ENCODE data around the gene MLPH.

The MLPH gene

DNA sequence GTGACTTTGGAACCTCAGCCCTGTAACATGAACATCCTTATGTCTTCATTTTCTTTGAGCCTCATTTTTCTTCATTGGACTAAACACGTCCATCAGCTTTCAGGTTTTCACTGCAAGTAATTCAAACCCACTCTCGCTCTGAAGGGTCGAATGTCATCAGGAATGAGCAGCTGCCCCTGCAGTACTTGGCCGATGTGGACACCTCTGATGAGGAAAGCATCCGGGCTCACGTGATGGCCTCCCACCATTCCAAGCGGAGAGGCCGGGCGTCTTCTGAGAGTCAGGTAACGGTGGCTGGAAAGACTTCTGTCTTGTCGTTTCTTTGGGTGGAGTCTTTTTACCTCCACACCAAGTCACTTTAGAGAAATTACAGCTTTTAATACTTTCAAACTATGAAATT, 40.2 kb downstream of the MLPH start:
- no peak for DNase-seq

DNA sequence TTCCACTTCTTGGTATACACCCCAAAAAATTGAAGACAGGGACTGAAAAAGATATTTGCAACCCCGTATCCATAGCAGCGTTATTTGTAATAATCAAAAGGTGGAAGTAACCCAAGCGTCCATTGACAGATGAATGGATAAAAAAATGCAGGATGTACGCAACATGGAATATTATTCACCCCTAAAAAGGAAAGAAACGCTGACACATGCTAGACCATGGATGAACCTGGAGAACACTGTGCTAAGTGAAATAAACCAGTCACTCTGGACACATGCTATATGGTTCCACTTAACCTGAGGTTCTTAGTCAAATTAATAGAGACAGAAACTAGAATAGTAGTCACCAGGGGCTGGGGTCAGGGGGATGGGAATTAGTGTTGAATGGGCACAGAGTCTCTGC, 40.7 kb downstream of the MLPH start:
- DNase-seq: no peak

DNA sequence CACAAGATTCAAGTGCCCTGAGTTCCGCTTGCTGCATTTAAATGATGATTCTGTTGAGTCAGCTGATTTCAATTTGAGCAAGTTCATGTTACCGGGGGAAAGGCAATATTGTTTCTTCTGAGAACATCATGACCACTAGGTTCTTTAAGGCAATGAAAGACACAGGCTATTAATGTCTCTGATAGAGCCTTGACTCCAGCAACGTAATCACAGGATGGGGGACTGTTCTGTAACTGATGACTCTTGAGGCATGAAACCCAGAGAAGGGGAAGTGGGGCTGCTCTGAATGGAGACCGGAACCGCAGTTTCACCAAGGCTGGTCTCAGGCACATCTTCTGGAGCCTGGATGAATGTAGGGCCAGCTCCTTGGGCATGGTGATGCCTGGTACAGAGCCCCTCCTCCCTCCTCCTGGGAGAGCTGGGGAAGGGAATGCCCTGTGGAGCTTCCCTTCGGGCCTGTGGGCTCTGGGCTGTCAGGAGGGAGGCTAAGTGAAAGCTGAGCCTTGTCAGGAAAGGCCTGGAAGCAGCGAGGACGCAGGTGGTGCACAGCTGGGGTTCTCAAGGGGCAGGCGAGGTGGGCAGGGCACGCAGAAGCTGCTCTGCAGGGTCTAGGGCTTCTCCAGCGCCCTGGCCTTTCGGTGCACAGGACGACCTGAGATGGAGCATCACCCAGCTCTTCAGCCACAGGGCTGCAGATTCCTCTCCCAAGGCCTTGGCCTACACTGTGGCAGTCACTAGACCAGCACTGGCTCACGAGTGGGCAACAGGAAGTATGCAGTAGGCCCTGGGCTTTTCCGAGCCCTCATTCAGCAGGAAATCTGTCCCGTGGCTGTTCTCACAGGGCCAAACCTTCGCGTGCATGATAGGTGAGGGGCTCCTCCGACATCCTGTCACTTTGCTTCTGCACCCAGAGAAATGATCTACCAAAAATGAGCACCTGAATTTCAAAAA, 42.7 kb downstream of the MLPH start:
- no peak for DNase-seq

DNA sequence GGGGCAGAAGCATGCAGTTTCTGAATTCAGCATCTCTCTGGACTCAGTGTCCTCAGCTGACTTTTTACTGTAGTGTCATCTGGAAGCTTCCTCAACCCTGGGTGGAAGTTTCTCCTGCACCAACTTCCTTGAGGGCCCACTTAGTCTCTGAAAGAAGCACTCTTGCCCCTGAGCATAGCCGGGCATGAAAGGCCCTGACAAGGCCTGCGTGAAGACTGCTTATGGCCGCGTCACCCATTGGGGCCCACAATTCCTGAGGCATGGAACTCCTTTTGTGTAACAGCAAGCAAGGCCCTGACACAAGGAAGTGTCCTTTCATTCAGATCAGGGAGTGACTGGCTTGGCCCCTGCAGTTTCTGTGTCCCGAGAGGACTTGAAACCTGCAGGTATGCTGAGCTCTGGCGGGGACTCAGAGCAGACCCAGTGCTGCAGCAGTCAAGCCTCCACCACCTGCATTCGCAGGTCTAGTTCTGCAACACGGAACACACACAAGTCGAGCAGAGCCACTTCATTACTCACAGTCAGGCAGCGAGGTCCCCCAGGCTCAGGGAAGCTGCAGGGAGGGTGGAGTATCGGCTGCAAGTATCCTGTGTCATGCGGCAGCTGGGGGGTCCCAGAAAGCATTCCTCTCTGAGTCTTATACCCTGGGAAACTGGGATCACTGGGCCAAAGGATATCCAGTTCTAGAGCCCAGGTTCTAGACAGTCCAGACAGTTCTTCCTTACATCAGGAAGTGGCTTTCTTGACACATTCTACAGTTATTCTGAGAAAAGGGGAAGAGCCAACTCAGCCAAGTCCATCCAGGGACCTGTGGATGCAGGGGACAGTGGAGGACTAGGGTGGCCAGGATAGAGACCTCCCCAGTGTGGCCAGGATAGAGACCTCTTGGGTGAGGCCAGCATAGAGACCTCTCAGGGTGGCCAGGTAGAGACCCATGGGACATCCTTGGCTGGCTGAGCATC, 43.7 kb downstream of the MLPH start:
- no peak for DNase-seq

DNA sequence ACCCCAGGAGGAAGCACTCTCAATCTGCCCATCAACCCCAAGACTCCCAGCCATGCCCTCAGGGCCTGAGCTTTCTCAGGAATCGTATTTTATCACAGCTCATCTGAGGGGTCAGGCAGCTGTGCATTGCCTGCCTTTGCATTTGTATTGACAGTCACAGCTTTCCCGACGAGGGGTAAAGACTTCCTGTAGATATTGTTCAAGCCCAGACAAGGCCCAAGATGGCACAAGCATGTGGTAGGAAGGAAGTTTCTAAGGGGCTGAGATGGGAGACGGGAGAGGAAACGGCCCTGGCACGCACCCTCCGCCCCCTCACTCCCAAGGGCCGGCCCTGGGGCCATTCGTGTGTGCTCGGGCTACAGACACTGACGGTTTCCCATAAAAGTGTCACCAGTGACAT, 45.1 kb downstream of the MLPH start:
- DNase-seq: no peak

DNA sequence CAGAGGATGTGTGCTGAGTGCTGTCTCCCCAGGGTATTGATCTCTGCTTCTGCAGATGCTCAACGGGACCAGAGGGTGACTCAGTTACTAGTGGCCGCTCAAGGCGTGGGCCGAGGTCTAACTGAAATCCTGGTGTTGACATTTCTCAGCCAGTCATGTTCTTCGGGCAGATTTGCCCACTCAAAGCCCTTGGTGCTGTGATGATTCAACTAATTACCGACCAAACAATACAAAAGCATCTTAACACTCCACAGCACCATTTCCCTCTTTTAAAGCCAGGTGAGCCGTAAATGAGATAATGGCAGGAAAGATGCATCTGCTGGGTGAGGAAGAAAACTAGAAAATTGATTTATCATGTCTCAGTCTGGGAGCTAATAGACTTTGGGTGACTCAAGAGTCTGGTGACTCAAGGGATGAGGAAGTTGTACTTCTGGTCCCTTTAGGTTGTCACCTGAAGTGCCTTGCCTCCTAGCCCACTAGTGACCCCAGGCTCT, 46.7 kb downstream of the MLPH start:
- DNase-seq: no peak

DNA sequence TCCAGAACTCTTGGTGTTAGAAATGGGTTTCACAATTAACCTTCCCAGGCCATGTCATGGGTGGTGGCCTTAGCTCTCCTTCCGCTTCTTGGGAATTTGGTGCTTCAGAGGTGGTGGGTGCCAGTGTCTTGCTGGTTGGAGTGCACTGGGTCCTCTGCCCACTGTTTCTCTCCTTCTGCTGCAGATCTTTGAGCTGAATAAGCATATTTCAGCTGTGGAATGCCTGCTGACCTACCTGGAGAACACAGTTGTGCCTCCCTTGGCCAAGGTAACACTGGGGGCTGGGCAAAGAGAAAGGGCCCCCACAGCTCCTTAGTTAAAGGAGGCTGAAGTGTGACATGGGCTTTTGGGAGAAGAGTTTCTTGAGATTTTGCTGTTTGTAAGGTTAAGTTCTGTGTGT, 47.3 kb downstream of the MLPH start:
- no peak for DNase-seq

DNA sequence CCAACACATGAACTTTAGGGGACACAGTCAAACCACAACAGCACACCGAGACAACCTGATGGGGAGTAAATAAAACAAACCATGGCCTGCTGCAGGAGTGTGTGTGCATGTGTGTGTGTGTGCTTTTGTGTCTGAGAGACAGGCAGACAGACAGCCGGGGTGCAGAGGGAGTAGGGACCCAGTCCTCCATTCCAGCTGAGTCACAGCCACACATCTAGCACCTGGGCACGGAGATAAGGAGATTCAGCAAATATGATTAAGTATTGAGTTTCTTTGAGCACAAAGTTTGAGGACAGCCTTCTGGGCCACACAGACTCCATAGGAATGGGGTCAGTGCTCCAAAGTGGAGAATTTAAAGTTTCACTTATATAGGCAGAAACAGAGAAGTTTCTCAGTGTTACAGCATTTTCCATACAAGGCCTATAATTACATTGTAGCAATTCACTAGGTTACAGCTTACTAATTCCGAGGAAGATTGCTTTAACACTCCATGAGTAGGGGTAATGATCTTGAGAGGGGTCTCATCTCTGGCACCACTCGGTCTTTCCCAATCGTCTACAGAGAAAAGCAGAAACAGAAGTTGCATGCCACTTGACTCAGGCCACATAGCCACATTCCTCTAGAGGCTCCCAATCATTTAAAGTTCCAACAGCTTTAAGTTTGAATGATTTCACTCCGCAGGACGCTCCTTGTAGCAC, 48.5 kb downstream of the MLPH start:
- DNase-seq: no peak

DNA sequence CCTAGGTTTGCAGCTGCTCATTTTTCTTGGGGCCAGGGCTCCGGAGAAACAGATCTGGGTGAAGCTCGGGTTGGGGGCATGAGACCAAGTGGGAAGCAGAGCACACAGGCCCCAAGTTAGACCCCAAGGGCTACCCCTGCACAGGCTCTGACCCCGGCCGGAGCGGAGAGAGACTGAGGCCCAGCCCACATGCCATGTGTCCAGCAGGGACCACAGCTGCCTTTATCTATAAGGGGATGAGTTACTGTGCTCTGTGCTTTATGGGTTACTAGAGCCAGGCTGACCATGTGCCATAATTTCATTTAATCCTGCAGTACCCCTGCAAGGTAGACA, 49.0 kb downstream of the MLPH start:
- DNase-seq: no peak

DNA sequence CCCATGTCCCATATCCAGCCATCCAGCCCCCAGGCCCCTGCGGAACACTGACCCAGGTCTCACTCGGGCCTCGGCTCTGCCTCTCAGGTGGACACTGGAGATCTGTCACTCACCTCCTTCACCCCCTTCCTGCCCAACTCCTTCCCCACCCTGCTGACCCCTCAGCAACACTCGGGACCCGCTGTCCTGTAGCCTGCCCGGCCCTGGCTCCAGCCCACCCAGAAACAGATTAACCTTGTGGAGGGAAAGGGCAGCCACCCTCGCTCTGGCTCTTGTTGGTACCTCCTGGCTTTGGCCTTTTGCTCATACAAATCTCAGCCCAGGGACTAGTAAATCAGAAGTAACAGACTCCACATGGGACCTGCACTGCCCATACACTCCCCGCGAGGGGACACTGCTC, 49.6 kb downstream of the MLPH start:
- DNase-seq: no peak

DNA sequence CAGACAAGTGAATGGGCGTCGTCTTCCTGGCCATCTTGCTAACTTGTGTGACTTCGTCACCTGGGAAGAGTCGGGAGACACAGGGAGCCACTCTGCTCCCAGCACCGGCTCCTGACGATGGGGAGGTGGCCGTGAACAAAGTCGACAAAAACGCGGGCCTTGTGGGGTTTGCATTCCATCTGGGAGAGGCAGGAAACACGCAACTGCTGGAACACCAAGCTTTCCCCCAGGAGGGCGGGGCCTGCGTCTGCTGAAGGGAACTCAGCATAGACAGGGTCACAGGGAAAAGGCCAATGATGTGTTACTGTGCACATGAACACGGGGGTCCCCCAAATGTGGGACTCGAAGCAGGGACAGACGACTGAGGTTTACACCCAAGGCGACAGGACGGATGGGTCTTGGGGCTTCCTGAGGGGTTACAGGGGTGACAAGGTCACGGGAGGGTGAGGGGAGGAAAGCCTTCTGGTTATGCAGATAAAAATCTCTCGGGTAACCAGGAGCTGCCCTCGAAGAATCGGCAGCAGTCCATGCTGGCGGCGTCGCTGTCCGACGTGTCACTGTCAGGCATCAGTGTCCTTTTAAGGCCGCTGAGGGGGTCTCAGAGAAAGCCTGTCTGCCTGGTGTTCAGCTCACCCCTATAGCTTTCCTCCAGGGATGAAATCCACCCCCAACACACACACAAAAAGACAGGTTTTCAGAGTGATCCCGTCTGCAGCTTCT, 51.1 kb downstream of the MLPH start:
- DNase-seq: no peak

DNA sequence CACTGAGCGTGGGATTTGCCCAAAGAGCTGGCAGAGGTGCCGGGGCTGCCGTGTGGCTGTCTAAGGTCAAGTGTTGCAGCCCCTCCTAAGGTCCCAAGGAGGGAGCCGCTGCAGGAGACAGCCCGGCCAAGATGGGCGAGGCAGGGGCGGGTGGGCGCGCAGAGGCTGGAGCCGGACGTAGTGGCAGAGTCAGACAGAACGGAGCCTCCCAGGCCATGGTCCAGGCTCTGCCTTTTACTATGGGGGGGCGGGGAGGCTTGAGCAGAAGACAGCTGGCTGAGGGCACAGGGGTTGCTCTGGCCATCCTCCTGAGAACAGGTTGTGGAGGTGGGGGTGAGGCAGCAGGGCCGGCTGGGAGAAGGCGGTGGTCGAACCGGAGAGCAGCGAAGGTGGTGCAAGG, 51.9 kb downstream of the MLPH start:
- no peak for DNase-seq

DNA sequence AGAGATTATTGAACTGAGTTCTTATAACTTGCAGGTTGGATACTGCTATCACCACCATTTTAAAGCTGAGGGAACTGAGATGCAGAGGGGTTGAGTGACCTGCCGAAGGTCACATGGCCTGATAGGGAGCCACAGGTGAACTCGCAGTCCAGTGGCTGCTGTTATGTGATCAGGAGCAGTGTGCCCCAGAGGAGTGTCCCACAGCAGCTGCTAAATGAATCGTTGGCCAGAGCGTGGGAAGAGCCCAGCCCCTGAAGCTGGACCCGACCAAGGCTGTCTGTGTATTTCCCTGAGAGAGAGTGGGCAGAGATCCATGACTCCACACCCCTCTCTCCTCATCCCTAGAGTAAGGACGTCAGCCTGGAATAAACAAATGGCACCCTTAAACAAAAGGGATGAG, 52.6 kb downstream of the MLPH start:
- no peak for DNase-seq

DNA sequence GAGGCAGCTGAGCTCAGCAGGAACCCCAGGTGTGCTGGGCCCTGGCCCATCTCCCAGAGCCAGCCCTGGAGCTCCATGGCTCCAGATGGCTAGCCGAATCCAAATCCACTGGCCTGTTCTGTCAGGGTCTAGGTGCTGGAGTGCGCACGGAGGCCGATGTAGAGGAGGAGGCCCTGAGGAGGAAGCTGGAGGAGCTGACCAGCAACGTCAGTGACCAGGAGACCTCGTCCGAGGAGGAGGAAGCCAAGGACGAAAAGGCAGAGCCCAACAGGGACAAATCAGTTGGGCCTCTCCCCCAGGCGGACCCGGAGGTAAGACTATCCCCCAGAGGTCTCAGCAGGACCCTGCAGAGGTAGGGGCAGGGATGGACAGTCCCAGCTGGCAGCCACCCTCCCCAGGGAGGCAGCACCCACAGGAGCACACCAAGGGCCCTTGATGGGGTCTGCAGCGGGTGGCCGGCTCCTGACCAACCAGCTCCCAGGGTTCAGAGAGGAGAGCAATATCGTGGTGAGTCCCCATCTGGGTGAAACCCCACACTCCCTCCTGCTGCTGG, 53.2 kb downstream of the MLPH start:
- DNase-seq: no peak

DNA sequence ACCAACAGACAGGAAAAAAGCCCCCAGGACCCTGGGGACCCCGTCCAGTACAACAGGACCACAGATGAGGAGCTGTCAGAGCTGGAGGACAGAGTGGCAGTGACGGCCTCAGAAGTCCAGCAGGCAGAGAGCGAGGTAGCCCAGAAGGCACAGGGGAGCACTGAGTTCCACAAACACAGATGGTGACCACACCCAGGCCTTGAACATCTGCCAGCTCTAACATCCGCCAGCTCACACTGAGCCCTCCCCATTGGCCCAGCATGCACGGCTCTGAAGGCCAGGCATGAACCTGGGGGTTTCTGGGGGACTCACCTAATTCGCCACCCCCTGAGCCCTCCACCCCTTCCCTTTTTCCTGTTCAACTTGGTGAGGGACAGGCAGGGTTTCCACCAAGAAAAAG, 53.8 kb downstream of the MLPH start:
- no peak for DNase-seq

DNA sequence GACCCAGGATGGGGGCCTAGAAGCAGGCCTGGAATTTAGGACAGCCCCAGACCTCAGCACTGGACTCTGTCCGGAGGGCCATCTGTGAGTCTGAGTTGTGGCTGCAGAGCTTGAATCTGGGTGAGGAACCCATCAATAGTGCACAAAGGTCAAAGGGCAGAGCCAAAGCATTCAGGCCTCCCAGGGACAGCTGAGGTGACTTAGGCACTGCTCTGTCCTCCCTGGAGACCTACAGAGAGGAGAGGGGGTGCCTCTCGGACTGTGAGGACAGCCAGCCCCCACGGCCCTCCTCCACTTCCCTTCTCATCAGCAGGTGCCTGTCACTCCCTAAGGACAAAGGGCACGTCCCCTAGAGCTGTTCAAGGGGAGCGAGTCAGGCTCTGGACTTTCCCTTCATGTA, 54.2 kb downstream of the MLPH start:
- DNase-seq: no peak

DNA sequence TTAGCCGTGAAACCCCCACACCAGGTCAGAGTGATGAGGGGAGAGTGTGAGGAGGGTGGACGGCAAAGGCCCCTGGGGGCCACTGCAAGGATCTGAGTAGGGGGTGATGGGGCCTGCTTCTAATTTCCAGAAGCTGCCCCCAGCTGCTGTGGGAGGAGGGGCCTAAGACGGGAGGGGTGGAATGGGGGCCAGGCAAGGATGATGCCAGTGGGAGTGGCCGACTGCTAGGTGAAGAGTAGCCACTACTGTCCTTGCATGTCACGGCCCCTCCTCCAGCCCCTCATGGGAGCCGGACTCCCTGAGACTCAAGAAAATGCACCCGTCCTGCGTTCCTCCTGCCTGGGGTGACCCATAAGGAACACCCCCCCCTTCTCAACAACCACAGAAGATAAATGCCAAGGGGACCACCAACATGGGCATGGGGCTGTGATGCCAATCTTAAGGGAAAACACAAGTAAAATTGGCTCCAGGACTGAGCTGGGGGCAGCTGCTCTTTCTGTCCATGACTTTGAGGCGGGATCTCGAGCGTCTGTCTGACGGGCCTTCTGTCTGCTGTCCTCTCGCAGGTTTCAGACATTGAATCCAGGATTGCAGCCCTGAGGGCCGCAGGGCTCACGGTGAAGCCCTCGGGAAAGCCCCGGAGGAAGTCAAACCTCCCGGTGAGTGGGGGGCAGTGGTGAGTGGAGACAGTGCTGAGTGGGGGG, 55.1 kb downstream of the MLPH start:
- DNase-seq: no peak

DNA sequence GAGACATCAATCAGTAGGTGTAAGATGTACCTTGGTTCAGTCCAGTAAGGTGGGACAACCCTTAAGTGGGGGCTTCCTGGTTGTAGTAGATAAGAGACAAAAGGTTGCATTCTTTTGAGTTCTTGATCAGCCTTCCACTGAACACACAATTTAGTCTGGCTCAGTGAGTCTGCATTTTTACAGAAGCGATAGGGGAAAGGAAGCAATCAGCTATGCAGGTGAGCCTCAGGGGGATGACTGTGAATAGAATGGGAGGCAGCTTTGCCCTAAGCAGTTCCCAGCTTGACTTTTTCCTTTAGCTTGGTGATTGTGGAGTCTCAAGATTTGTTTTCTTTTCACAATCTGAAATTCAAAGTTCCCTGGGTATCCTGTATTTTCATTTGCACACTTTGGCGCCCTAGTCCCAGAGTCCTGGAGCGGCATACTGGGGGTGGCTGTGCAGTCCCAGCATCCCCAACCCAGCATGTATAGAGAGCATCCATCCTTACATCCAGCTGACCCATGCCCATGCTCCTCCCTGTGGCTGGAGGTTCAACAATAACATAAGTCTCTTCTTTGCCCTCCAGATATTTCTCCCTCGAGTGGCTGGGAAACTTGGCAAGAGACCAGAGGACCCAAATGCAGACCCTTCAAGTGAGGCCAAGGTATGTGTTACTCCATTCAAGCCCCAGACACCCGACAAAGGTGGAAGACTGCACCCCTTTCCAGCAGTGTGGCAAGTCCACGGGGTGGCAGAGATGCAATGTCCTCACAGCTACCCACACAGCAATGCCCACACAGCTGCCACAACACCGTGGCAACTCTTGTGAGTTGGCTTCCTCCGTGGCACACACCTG, 59.2 kb downstream of the MLPH start:
- no peak for DNase-seq

DNA sequence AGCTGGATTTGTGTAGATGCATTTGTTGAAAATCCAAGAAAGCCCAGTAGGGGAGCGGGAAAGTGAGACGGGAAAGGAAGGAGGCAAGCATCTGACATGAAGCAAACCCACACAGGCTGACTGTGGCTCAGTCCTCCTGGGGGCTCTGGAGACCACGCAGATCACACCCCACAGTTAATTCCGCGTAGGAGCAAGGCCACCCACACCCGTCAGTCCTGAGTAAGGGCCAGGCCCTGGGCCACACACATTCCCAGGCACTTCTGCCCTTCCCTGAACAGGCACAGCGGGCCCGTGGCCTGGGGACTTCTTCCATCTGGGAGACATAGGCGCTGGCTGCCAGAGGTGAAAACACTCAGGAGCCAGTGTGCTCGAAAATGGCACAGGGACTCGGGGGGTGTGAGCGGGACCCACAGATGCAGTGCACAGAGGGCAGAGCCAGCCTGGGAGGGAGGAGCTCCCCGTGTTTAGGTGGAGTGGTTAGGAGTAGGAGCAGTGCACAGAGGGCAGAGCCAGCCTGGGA, 59.9 kb downstream of the MLPH start:
- no peak for DNase-seq

DNA sequence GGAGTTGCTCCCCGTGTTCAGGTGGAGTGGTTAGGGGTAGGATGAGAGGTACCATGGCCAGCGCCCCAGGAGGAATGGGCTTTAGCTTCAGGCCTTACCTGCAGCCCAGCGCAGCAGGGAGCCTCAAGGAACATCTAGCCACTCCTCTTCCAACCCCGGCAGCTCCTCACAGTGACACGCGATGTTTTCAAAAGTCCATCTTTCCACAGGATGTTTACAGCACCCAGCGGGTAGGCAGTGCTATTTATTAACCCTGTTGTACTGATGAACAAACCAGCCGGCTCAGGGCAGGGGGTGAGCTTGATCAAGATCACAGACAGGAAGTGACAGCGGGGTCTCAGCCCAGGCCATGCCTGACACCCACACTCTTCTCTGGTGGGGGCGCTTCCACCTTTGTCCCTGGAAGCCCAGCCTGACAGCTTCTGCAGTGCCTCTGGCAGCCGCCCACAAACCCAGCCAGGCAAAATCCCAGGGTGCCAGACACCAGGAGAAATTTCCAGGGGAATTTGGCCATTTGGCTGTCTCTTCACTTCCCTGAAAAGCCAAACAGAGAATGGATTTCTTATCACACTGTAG, 60.9 kb downstream of the MLPH start:
- no peak for DNase-seq

Measured in activated CD8-positive, alpha-beta memory T cell treated with anti-CD3 and anti-CD28 coated beads for 24 hours (primary cell).